ENCODE data around the gene NKIRAS2. TPM values are rescaled to one million over a fixed set of nuclear protein-coding genes. Genes with fewer than 3 reads are reported as not detected.
A peak's percentile ranks its signal among the peaks of the same experiment; 100 is the strongest.

NKIRAS2 gene
- total and polyA plus RNA-seq, 2 experiments from 2014 or later, result 66.5 to 71.2 TPM

GRCh38 chr17:42000413-42001133, 19.3 kb upstream of the NKIRAS2 start:
- peaks cover 57% of the 10 kb centered on the region for H3K36me3 ChIP-seq (ENCODE audit: low read depth)
- H3K27me3 ChIP-seq (replicated peaks; ENCODE audit: insufficient read depth), result no peaks in the 10 kb centered on the region
- H3K79me2 ChIP-seq (ENCODE audit: insufficient read depth), result peaks cover 95% of the 10 kb centered on the region
- H3K9ac ChIP-seq, result no peak overlapping the region
- DNase-seq, result no peak
- TF ChIP-seq EZH2phosphoT487 (IDR thresholded peaks at IDR 0.05; ENCODE audit: insufficient read depth, low read depth), result no peak
- TF ChIP-seq EZH2 (IDR thresholded peaks at IDR 0.05; ENCODE audit: insufficient read depth, poor library complexity, severe bottlenecking), result no peak
- peaks cover 50% of the 10 kb centered on the region for H3F3A ChIP-seq (ENCODE audit: insufficient read depth)
- H3K4me3 ChIP-seq, result no peak overlapping the region
- no peaks in the 10 kb centered on the region for H3K9me2 ChIP-seq (ENCODE audit: insufficient read depth)
- 0 out of 2 replicates have a peak, but pooled peaks cover 4% of the 10 kb centered on the region for H4K20me1 ChIP-seq (ENCODE audit: insufficient read depth)
- H2AFZ ChIP-seq, result no peak overlapping the region
- no peak overlapping the region for H3K27ac ChIP-seq
- 96 to 99% methylated on average over 3 of the region's 3 CpGs for WGBS, 2 experiments (ENCODE audit: low coverage in 1 of 2, low lambda C conversion rate in 2 of 2, missing lambda C conversion rate in 2 of 2)
- peaks cover 50% of the 10 kb centered on the region for H3K4me1 ChIP-seq (ENCODE audit: insufficient read depth)
- H3K9me3 ChIP-seq (ENCODE audit: low read depth), result no peaks in the 10 kb centered on the region
- no peak overlapping the region for H3K4me2 ChIP-seq (ENCODE audit: unreplicated experiment)
- in situ Hi-C loops (cut with MboI), result no loop called here

GRCh38 chr17:42001729-42002128, 18.2 kb upstream of the NKIRAS2 start:
- DNase-seq, result no peak
- H4K20me1 ChIP-seq (ENCODE audit: insufficient read depth), result 0 out of 2 replicates have a peak, but pooled peaks cover 4% of the 10 kb centered on the region
- TF ChIP-seq EZH2phosphoT487 (IDR thresholded peaks at IDR 0.05; ENCODE audit: insufficient read depth, low read depth) (no peak), EZH2 (IDR thresholded peaks at IDR 0.05; ENCODE audit: insufficient read depth, poor library complexity, severe bottlenecking) (no peak)
- no peak overlapping the region for H2AFZ ChIP-seq
- no peak overlapping the region for H3K27ac ChIP-seq
- H3K27me3 ChIP-seq (replicated peaks; ENCODE audit: insufficient read depth), result no peaks in the 10 kb centered on the region
- no peaks in the 10 kb centered on the region for H3K9me2 ChIP-seq (ENCODE audit: insufficient read depth)
- no peak overlapping the region for H3K9ac ChIP-seq
- peaks cover 42% of the 10 kb centered on the region for H3K4me1 ChIP-seq (ENCODE audit: insufficient read depth)
- H3K4me3 ChIP-seq, result no peak overlapping the region
- H3K79me2 ChIP-seq (ENCODE audit: insufficient read depth), result peaks cover 99% of the 10 kb centered on the region
- H3K4me2 ChIP-seq (ENCODE audit: unreplicated experiment), result no peak overlapping the region
- H3K9me3 ChIP-seq (ENCODE audit: low read depth), result no peaks in the 10 kb centered on the region
- peaks cover 48% of the 10 kb centered on the region for H3F3A ChIP-seq (ENCODE audit: insufficient read depth)
- WGBS, 2 experiments (ENCODE audit: low coverage in 1 of 2, low lambda C conversion rate in 2 of 2, missing lambda C conversion rate in 2 of 2), result 97 to 100% methylated on average over 2 of the region's 2 CpGs
- H3K36me3 ChIP-seq (ENCODE audit: low read depth), result peaks cover 50% of the 10 kb centered on the region
- in situ Hi-C loops (cut with MboI), result no loop called here

GRCh38 chr17:42002175-42002791, 17.6 kb upstream of the NKIRAS2 start:
- H3K36me3 ChIP-seq (ENCODE audit: low read depth), result peaks cover 47% of the 10 kb centered on the region
- no peaks in the 10 kb centered on the region for H3K9me2 ChIP-seq (ENCODE audit: insufficient read depth)
- H3K4me2 ChIP-seq (ENCODE audit: unreplicated experiment), result no peak overlapping the region
- H3K9me3 ChIP-seq (ENCODE audit: low read depth), result no peaks in the 10 kb centered on the region
- H3K4me1 ChIP-seq (ENCODE audit: insufficient read depth), result peaks cover 39% of the 10 kb centered on the region
- H3K27ac ChIP-seq, result 0 out of 2 replicates have a peak overlapping the region, but pooled peaks have one; percentile 7
- peaks cover 43% of the 10 kb centered on the region for H3F3A ChIP-seq (ENCODE audit: insufficient read depth)
- H4K20me1 ChIP-seq (ENCODE audit: insufficient read depth), result 0 out of 2 replicates have a peak, but pooled peaks cover 4% of the 10 kb centered on the region
- TF ChIP-seq EZH2phosphoT487 (IDR thresholded peaks at IDR 0.05; ENCODE audit: insufficient read depth, low read depth) (no peak), EZH2 (IDR thresholded peaks at IDR 0.05; ENCODE audit: insufficient read depth, poor library complexity, severe bottlenecking) (no peak)
- no peak overlapping the region for H3K9ac ChIP-seq
- no peak overlapping the region for H2AFZ ChIP-seq
- 92 to 93% methylated on average over 7 of the region's 7 CpGs for WGBS, 2 experiments (ENCODE audit: low coverage in 1 of 2, low lambda C conversion rate in 2 of 2, missing lambda C conversion rate in 2 of 2)
- no peak for DNase-seq
- in situ Hi-C loops (cut with MboI), result no loop called here
- H3K4me3 ChIP-seq, result no peak overlapping the region
- no peaks in the 10 kb centered on the region for H3K27me3 ChIP-seq (replicated peaks; ENCODE audit: insufficient read depth)
- H3K79me2 ChIP-seq (ENCODE audit: insufficient read depth), result peaks cover 100% of the 10 kb centered on the region

GRCh38 chr17:42002792-42003301, 17.0 kb upstream of the NKIRAS2 start:
- Histone ChIP-seq H3K36me3 (ENCODE audit: low read depth) (peaks cover 43% of the 10 kb centered on the region), H3K27ac (peak overlapping the region; percentile 7; the same call in 1 of the 2 replicates)

More at GRCh38 chr17:42002792-42003301, 17.0 kb upstream of the NKIRAS2 start:
- Histone ChIP-seq H3K4me2 (ENCODE audit: unreplicated experiment) (peak overlapping the region; percentile 4), H3K79me2 (ENCODE audit: insufficient read depth) (peaks cover 100% of the 10 kb centered on the region), H3K9me3 (ENCODE audit: low read depth) (no peaks in the 10 kb centered on the region), H2AFZ (no peak overlapping the region), H3K9me2 (ENCODE audit: insufficient read depth) (no peaks in the 10 kb centered on the region), H4K20me1 (ENCODE audit: insufficient read depth) (0 out of 2 replicates have a peak, but pooled peaks cover 4% of the 10 kb centered on the region), H3K4me1 (ENCODE audit: insufficient read depth) (peaks cover 39% of the 10 kb centered on the region), H3K4me3 (no peak overlapping the region), H3K9ac (no peak overlapping the region), H3F3A (ENCODE audit: insufficient read depth) (peaks cover 37% of the 10 kb centered on the region), H3K27me3 (replicated peaks; ENCODE audit: insufficient read depth) (no peaks in the 10 kb centered on the region)
- TF ChIP-seq EZH2phosphoT487 (IDR thresholded peaks at IDR 0.05; ENCODE audit: insufficient read depth, low read depth) (no peak), EZH2 (IDR thresholded peaks at IDR 0.05; ENCODE audit: insufficient read depth, poor library complexity, severe bottlenecking) (no peak)
- peak; percentile 48 for DNase-seq
- WGBS, 2 experiments (ENCODE audit: low coverage in 1 of 2, low lambda C conversion rate in 2 of 2, missing lambda C conversion rate in 2 of 2), result 85 to 87% methylated on average over 3 of the region's 3 CpGs
- in situ Hi-C loops (cut with MboI), result no loop called here

Data from GM23248 (cell line).